H1 (cell line): ENCODE results near the gene ACADVL. TPM values are rescaled to one million over a fixed set of nuclear protein-coding genes. Genes with fewer than 3 reads are reported as not detected.
A peak's percentile ranks its signal among the peaks of the same experiment; 100 is the strongest.

Experiments used
- CTCF ChIA-PET: fragments of 300-600 bp; sonication (Branson Sonifier 250); formaldehyde crosslinking; loops from one replicate; lab custom pipeline; 2021; ENCODE audit not compliant: partially characterized antibody; lab: Charles Lee
- POLR2A ChIA-PET: fragments of 300-600 bp; sonication (Branson Sonifier 250); formaldehyde crosslinking; loops from one replicate; lab custom pipeline; 2021; ENCODE audit warnings: inconsistent platforms; ENCODE audit not compliant: partially characterized antibody; lab: Charles Lee
- DNase-seq, 2 experiments: peaks; one replicate each; pipeline versions ENCODE4 v3.0.0 to v3.0.0-alpha.2; 2010 to 2022; ENCODE audit warnings: low spot score in 2 of 2, low read depth in 1 of 2, mixed read lengths in 1 of 2
- FAIRE-seq: peaks from 2 replicates; lab custom pipeline; 2011; peaks lifted over from hg19 to GRCh38; lab: Jason Lieb, UNC
- H2AFZ ChIP-seq: 2 replicates; pipeline ENCODE4 v1.8.1; 2012; ENCODE audit warnings: low read length, inconsistent platforms
- H2AK5ac ChIP-seq: 2 replicates; pipeline ENCODE4 v1.6.1; 2013; ENCODE audit warnings: low read depth, low read length
- H2BK120ac ChIP-seq: replicated peaks from 2 replicates; pipeline ENCODE3; 2013; ENCODE audit warnings: low read depth, low read length, inconsistent platforms
- H2BK12ac ChIP-seq: 2 replicates; pipeline ENCODE4 v1.6.1; 2013; ENCODE audit warnings: low read depth, low read length
- H2BK15ac ChIP-seq: 2 replicates; pipeline ENCODE4 v1.6.1; 2013; ENCODE audit warnings: low read length
- H2BK20ac ChIP-seq: 2 replicates; pipeline ENCODE4 v1.6.1; 2013; ENCODE audit warnings: low read length
- H2BK5ac ChIP-seq: 2 replicates; pipeline ENCODE4 v1.6.1; 2013; ENCODE audit warnings: low read depth, low read length
- H3K14ac ChIP-seq: 2 replicates; pipeline ENCODE4 v1.6.1; 2013; ENCODE audit warnings: inconsistent platforms; ENCODE audit not compliant: insufficient read length
- H3K18ac ChIP-seq: 2 replicates; pipeline ENCODE4 v1.6.1; 2013; ENCODE audit warnings: low read length; ENCODE audit errors: extremely low read depth
- H3K23ac ChIP-seq: 2 replicates; pipeline ENCODE4 v1.6.1; 2013; ENCODE audit warnings: inconsistent platforms; ENCODE audit not compliant: insufficient read length
- H3K23me2 ChIP-seq: 2 replicates; pipeline ENCODE4 v1.6.1; 2013; ENCODE audit warnings: low read depth, low read length
- H3K27ac ChIP-seq: 2 replicates; pipeline ENCODE4 v1.6.1; 2011; ENCODE audit warnings: low read depth, low read length, inconsistent platforms
- H3K27me3 ChIP-seq, 4 experiments: replicated peaks in 1 of 4; 1 replicate in 1 of 4; 2 replicates in 3 of 4; pipeline versions ENCODE4 v1.6.1 to v1.8.1; 2011 to 2013; ENCODE audit warnings: low read length in 3 of 4, mild to moderate bottlenecking in 3 of 4, inconsistent platforms in 2 of 4, mixed read lengths in 2 of 4, moderate library complexity in 1 of 4; ENCODE audit not compliant: control insufficient read depth in 3 of 4, insufficient read depth in 3 of 4; ENCODE audit errors: extremely low read depth in 1 of 4
- H3K36me3 ChIP-seq, 4 experiments: 2 replicates each; pipeline versions ENCODE4 v1.6.1 to v1.8.1; 2011 to 2013; ENCODE audit warnings: mild to moderate bottlenecking in 4 of 4, low read length in 3 of 4, moderate library complexity in 2 of 4, control low read depth in 1 of 4, inconsistent platforms in 1 of 4; ENCODE audit not compliant: insufficient read depth in 4 of 4, control insufficient read depth in 2 of 4
- H3K4ac ChIP-seq: replicated peaks from 2 replicates; pipeline ENCODE3; 2013; ENCODE audit warnings: low read length, low read depth, mixed read lengths, inconsistent platforms; ENCODE audit not compliant: insufficient read length
- H3K4me1 ChIP-seq, 4 experiments: replicated peaks in 1 of 4; 1 replicate in 1 of 4; 2 replicates in 3 of 4; pipeline versions ENCODE4 v1.6.1 to v1.8.1; 2011 to 2013; ENCODE audit warnings: low read length in 3 of 4, inconsistent platforms in 2 of 4, mixed read lengths in 1 of 4; ENCODE audit not compliant: insufficient read depth in 4 of 4, control insufficient read depth in 3 of 4
- H3K4me2 ChIP-seq, 2 experiments: 2 replicates each; pipeline versions ENCODE4 v1.6.1 to v1.8.1; 2011 to 2013; ENCODE audit warnings: low read depth in 2 of 2, low read length in 2 of 2, control low read depth in 1 of 2, inconsistent platforms in 1 of 2, mild to moderate bottlenecking in 1 of 2; ENCODE audit not compliant: insufficient read depth in 1 of 2
- H3K4me3 ChIP-seq, 4 experiments: fragments of 200-600, 300-600 bp in 1 of 4; sonication (generic), shearing (Covaris generic), sonication (Bioruptor Twin) in 1 of 4; 2 replicates each; pipeline versions ENCODE4 v1.5.1 to v1.8.1; 2011 to 2016; ENCODE audit warnings: low read length in 4 of 4, low read depth in 3 of 4, control low read depth in 2 of 4, inconsistent platforms in 2 of 4, mild to moderate bottlenecking in 2 of 4, mixed read lengths in 1 of 4, moderate library complexity in 1 of 4; ENCODE audit not compliant: insufficient read depth in 2 of 4; ENCODE audit errors: extremely low read depth in 1 of 4
- H3K56ac ChIP-seq: replicated peaks from 2 replicates; pipeline ENCODE3; 2013; ENCODE audit warnings: low read depth, mild to moderate bottlenecking, mixed read lengths, low read length, inconsistent platforms; ENCODE audit not compliant: insufficient read length
- H3K79me1 ChIP-seq: 2 replicates; pipeline ENCODE4 v1.6.1; 2013; ENCODE audit warnings: low read depth, low read length, control low read depth
- H3K79me2 ChIP-seq, 2 experiments: 2 replicates each; pipeline versions ENCODE4 v1.6.1 to v1.8.1; 2012 to 2013; ENCODE audit warnings: low read length in 2 of 2, mild to moderate bottlenecking in 2 of 2, inconsistent platforms in 1 of 2; ENCODE audit not compliant: insufficient read depth in 2 of 2, control insufficient read depth in 1 of 2
- H3K9ac ChIP-seq, 4 experiments: replicated peaks in 1 of 4; 1 replicate in 1 of 4; 2 replicates in 3 of 4; pipeline versions ENCODE4 v1.6.1 to v1.8.1; 2011 to 2013; ENCODE audit warnings: low read depth in 3 of 4, low read length in 3 of 4, control low read depth in 2 of 4, mild to moderate bottlenecking in 2 of 4, moderate library complexity in 2 of 4, inconsistent platforms in 1 of 4; ENCODE audit errors: extremely low read depth in 1 of 4
- H3K9me3 ChIP-seq, 2 experiments: 2 replicates each; pipeline versions ENCODE4 v1.6.1 to v1.8.1; 2012 to 2013; ENCODE audit warnings: mild to moderate bottlenecking in 2 of 2, moderate library complexity in 2 of 2, control low read depth in 1 of 2, inconsistent platforms in 1 of 2, low read depth in 1 of 2, low read length in 1 of 2, mixed read lengths in 1 of 2; ENCODE audit not compliant: insufficient read depth in 2 of 2
- H4K20me1 ChIP-seq, 2 experiments: replicated peaks in 1 of 2; 2 replicates each; pipeline versions ENCODE3 to v1.8.1; 2011 to 2013; ENCODE audit warnings: inconsistent platforms in 2 of 2, low read length in 2 of 2, mild to moderate bottlenecking in 1 of 2; ENCODE audit not compliant: insufficient read depth in 2 of 2, control insufficient read depth in 1 of 2
- H4K5ac ChIP-seq: 2 replicates; pipeline ENCODE4 v1.6.1; 2013; ENCODE audit warnings: low read length, low read depth, mixed read lengths, inconsistent platforms; ENCODE audit not compliant: insufficient read length
- H4K8ac ChIP-seq: 2 replicates; pipeline ENCODE4 v1.8.0; 2013; ENCODE audit warnings: mild to moderate bottlenecking, moderate library complexity, low read length, inconsistent platforms; ENCODE audit not compliant: insufficient read depth; ENCODE audit errors: extremely low read depth
- H4K91ac ChIP-seq: replicated peaks from 2 replicates; pipeline ENCODE3; 2013; ENCODE audit warnings: low read length, mixed read lengths, inconsistent platforms; ENCODE audit not compliant: insufficient read length
- E2F6 ChIP-seq: IDR thresholded peaks from 2 replicates; pipeline ENCODE4 v1.6.1; 2012; ENCODE audit warnings: inconsistent platforms
- MAX ChIP-seq: IDR thresholded peaks from 2 replicates; pipeline ENCODE4 v1.6.1; 2012; ENCODE audit warnings: inconsistent platforms
- RFX5 ChIP-seq: IDR thresholded peaks from 2 replicates; pipeline ENCODE4 v1.6.1; 2011; ENCODE audit warnings: low read depth, low read length, improper control_type of control experiment, borderline replicate concordance
- SIN3A ChIP-seq, 2 experiments: IDR thresholded peaks in 1 of 2; conservative IDR thresholded peaks in 1 of 2; 2 replicates each; pipeline ENCODE4 v1.6.1; 2011 to 2012; ENCODE audit warnings: low read length in 2 of 2, improper control_type of control experiment in 1 of 2, low read depth in 1 of 2, mild to moderate bottlenecking in 1 of 2
- SIRT6 ChIP-seq: IDR thresholded peaks from one replicate; pipeline ENCODE4 v1.7.1; 2012; ENCODE audit warnings: low read length, inconsistent platforms
- SP1 ChIP-seq: IDR thresholded peaks from 2 replicates; pipeline ENCODE4 v1.6.1; 2011; ENCODE audit warnings: low read depth, low read length
- SRF ChIP-seq: IDR thresholded peaks from 2 replicates; pipeline ENCODE4 v1.6.1; 2011; ENCODE audit warnings: mild to moderate bottlenecking, low read depth, low read length, moderate library complexity
- SUZ12 ChIP-seq: fragments of 200-600 bp; sonication (generic); IDR thresholded peaks from 2 replicates; pipeline ENCODE4 v1.6.1; 2012; ENCODE audit warnings: mild to moderate bottlenecking, inconsistent platforms, low read length, moderate library complexity, mixed read lengths
- WGBS, 2 experiments: shearing (Covaris generic) in 1 of 2; methylation state at CpG; one replicate each; pipeline versions ENCODE4 v1.1.6 to v1.1.7; 2013 to 2015; ENCODE audit warnings: low lambda C conversion rate in 2 of 2, mixed read lengths in 2 of 2, inconsistent platforms in 1 of 2, low coverage in 1 of 2, missing lambda C conversion rate in 1 of 2; ENCODE audit not compliant: insufficient replicate concordance in 2 of 2, insufficient coverage in 1 of 2, insufficient read length in 1 of 2; ENCODE audit errors: extremely low coverage in 1 of 2, missing lambda C conversion rate in 1 of 2; 5-methylcytosine and 5-hydroxymethylcytosine counted together
- polyA plus RNA-seq, 7 experiments: library from polyadenylated mRNA; depleted of rRNA in 3 of 7; stranded (reverse) in 5 of 7; unstranded in 2 of 7; fragments of >200 nt in 5 of 7; fragments of 200-250 nt in 2 of 7; gene quantifications; 1 replicate in 5 of 7; 2 replicates in 1 of 7; 4 replicates in 1 of 7; pipeline versions ENCODE4 v1.2.1 to v1.2.3, GENCODE V29; 2011 to 2013; ENCODE audit warnings: missing spikeins in 2 of 7, mixed read lengths in 2 of 7
- total RNA-seq: library from RNA; stranded (reverse); fragmentation: NEBNext Ultra II Directional; extraction: Animal tissue kit (Norgen Biotek cat#: 25700); gene quantifications from 2 replicates; pipeline ENCODE4 v1.2.1, GENCODE V29; 2021

ACADVL gene
- total and polyA plus RNA-seq, 2 of the 8 experiments (the other 6 are each of a cell fraction or from before 2014, with no cell fraction given): 181 to 231 TPM

- Histone ChIP-seq H3K18ac (peak overlapping the region; percentile 75; the same call in 1 of the 2 replicates), H3K36me3 (no peaks in the 10 kb centered on the region; a peak in 1 of 8 replicates), H3K4me3 (peak overlapping the region; percentile 39 to 86 (median 58)), H3K27ac (no peak overlapping the region), H3K9ac (no peak overlapping the region), H3K79me1 (peaks cover 8% of the 10 kb centered on the region; the same call in 1 of the 2 replicates), H4K8ac (no peak overlapping the region), H3K4me2 (peak overlapping the region; percentile 79 to 99), H2AFZ (0 out of 2 replicates have a peak overlapping the region, but pooled peaks have one; percentile 74), H4K20me1 (peaks cover 0 to 21% of the 10 kb centered on the region in 2 experiments), H3K23me2 (peaks cover 38% of the 10 kb centered on the region), H2BK120ac (no peak overlapping the region), H3K4ac (no peak overlapping the region), H3K14ac (no peak overlapping the region), H3K4me1 (peaks cover 0 to 23% (median 11%) of the 10 kb centered on the region in 4 experiments; a peak in 6 of 7 replicates), H2AK5ac (0 out of 2 replicates have a peak overlapping the region, but pooled peaks have one; percentile 46), H3K9me3 (no peaks in the 10 kb centered on the region), H3K27me3 (peaks cover 0 to 28% (median 21%) of the 10 kb centered on the region in 4 experiments; a peak in 6 of 7 replicates), H4K91ac (peak overlapping the region; percentile 80), H2BK20ac (no peak overlapping the region), H3K23ac (no peak overlapping the region), H3K56ac (no peak overlapping the region), H3K79me2 (no peaks in the 10 kb centered on the region), H2BK15ac (no peak overlapping the region), H2BK12ac (no peak overlapping the region), H4K5ac (no peak overlapping the region), H2BK5ac (no peak overlapping the region)
- 17% methylated on average over 2 of the region's 17 CpGs; no CpG with 5 or more reads in 1 of the 2 experiments for WGBS, 2 experiments
- CTCF ChIA-PET: interaction anchor here (0.7 to 4.7 kb wide), 33 partner anchors 9 to 383 kb away, joined by 3 to 50 read pairs (median 5); partner anchors contain the start of genes SLC16A11 and SLC16A13
- TF ChIP-seq SUZ12 (no peak), SRF (peak; percentile 42; the same call in 1 of the 2 replicates), RFX5 (no peak), MAX (peak; percentile 38; the same call in 1 of the 2 replicates), SIN3A (conservative IDR thresholded peaks at IDR 0.05 in 1 of 2, IDR thresholded peaks at IDR 0.05 in 1 of 2; ENCODE audit: low read depth in 1 of 2, low read length in 2 of 2) (no peak), SIRT6 (no peak), SP1 (no peak), E2F6 (no peak)
- POLR2A ChIA-PET: interaction anchor here (0.7 to 3.3 kb wide), 13 partner anchors 9 to 141 kb away, joined by 3 to 15 read pairs (median 4); partner anchors contain the start of genes DLG4 and SLC16A13
- DNase-seq: no peak
- no peak for FAIRE-seq
Observed at GRCh38 chr17:7176841-7177190, 42.9 kb upstream of the ACADVL start.
